ENCODE measurements around the gene TMEM141. TPM values are rescaled to one million over a fixed set of nuclear protein-coding genes. Genes with fewer than 3 reads are reported as not detected.

Gene TMEM141
- total and polyA plus RNA-seq, 9 donors = 23.4 to 115 (median 64.8) TPM

DNA sequence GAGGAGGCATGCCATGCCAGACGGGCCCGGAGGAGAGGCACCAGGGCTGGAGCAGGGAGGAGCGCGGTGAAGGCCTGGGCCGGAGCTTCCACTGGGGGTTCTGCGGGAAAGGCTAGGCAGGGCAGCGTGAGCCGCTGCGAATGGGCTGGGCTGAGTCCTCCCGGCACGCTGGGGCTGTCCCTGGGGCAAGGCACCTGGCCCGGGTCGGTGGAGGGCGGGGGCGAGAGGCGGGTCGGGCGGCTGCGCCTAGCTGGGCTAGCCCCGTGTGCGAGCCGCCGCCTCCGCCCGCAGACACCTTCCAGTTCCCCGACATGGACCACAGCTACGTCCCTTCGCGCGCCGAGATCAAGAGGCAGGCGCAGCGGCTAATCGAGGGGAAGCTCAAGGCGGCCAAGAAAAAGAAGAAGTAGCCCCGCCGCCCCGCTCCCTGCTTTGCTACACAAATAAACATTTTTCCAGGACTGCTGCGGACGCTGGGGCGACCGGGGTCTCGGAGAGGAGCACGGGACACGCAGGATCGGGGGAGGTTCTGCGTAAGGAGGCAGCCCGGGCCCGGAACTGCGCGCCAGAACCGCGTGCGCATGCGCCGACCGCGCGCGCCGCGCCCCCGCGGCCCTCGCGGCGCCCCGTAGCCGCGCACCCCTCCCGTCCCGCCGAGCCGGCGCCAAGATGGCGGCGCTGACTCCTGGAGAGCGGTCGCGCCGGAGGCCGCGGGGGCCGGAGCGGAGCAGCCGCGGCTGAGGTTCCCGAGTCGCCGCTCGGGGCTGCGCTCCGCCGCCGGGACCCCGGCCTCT, 16.3 kb downstream of the TMEM141 start, which contains the start of gene RABL6:
RABL6 (plus strand) TSS at position 668 of the 794 bp plus-strand sequence. CDS start 249 bp downstream, outside the sequence.
- peak within 1 kb of the TSS; percentile 76 to 79 for H3K27ac ChIP-seq
- no peaks in the 10 kb centered on the region for H3K36me3 ChIP-seq
- TF ChIP-seq EP300 (IDR thresholded peaks at IDR 0.05) (no peak), POLR2A (IDR thresholded peaks at IDR 0.05) (peak; percentile 66)
- TF ChIP-seq, protein P1, sequence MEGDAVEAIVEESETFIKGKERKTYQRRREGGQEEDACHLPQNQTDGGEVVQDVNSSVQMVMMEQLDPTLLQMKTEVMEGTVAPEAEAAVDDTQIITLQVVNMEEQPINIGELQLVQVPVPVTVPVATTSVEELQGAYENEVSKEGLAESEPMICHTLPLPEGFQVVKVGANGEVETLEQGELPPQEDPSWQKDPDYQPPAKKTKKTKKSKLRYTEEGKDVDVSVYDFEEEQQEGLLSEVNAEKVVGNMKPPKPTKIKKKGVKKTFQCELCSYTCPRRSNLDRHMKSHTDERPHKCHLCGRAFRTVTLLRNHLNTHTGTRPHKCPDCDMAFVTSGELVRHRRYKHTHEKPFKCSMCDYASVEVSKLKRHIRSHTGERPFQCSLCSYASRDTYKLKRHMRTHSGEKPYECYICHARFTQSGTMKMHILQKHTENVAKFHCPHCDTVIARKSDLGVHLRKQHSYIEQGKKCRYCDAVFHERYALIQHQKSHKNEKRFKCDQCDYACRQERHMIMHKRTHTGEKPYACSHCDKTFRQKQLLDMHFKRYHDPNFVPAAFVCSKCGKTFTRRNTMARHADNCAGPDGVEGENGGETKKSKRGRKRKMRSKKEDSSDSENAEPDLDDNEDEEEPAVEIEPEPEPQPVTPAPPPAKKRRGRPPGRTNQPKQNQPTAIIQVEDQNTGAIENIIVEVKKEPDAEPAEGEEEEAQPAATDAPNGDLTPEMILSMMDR (IDR thresholded peaks at IDR 0.05) = no peak
- no peaks in the 10 kb centered on the region for H3K27me3 ChIP-seq
- H3K9me3 ChIP-seq = no peaks in the 10 kb centered on the region
- DNase-seq = peak; percentile 76 to 89 (median 83)
- intact Hi-C loops (cut with DNase I) = no loop called here
- WGBS, 3 donors = 0 to 1% (median 1%) methylated on average over 37 to 96 of the region's 96 CpGs
- H3K4me1 ChIP-seq (ENCODE audit: insufficient read depth) = peaks cover 3% of the 10 kb centered on the region
- H3K4me3 ChIP-seq = peak within 1 kb of the TSS; percentile 94

DNA sequence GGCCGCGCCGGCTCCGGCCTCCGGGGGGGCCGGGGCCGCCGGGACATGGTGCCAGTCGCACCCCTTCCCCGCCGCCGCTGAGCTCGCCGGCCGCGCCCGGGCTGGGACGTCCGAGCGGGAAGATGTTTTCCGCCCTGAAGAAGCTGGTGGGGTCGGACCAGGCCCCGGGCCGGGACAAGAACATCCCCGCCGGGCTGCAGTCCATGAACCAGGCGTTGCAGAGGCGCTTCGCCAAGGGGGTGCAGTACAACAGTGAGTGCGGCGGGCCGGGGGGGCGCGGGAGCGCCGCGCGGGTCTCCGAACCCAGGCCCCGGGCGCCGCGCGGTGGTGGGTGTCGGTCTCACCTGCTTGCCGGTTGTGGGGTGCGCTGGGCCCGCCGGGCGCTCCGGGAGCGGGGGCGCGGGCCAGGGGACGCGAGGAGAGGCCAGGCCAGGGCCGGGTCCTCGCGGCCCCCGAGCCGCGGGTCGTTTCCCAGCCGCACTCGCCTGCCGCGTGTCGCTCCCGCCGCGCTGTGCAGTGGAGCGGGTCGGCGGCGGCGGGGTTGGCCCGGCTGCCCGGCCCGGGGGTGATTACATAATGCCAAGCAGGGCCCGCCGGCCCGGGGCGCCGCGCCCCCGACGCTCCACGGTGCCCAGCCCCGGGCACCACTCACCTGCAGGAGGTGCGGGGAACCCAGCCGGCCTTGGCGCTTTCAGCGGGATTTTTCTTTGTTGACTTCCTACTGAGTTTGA, 17.1 kb downstream of the TMEM141 start:
- intact Hi-C loops (cut with DNase I) = no loop called here
- no peak for TF ChIP-seq EP300 (IDR thresholded peaks at IDR 0.05)
- no peak for TF ChIP-seq POLR2A (IDR thresholded peaks at IDR 0.05)
- TF ChIP-seq, protein P1 (IDR thresholded peaks at IDR 0.05) = no peak
- Histone ChIP-seq H3K27me3 (no peaks in the 10 kb centered on the region), H3K4me1 (ENCODE audit: insufficient read depth) (peaks cover 3% of the 10 kb centered on the region), H3K27ac (peak overlapping the region; percentile 16 to 76), H3K9me3 (no peaks in the 10 kb centered on the region), H3K36me3 (no peaks in the 10 kb centered on the region), H3K4me3 (peak overlapping the region; percentile 94)
- DNase-seq = peak in 3 of 5 donors; percentile 53 to 74 (median 70)
- 0 to 1% (median 0%) methylated on average over 47 to 93 of the region's 93 CpGs for WGBS, 3 donors

DNA sequence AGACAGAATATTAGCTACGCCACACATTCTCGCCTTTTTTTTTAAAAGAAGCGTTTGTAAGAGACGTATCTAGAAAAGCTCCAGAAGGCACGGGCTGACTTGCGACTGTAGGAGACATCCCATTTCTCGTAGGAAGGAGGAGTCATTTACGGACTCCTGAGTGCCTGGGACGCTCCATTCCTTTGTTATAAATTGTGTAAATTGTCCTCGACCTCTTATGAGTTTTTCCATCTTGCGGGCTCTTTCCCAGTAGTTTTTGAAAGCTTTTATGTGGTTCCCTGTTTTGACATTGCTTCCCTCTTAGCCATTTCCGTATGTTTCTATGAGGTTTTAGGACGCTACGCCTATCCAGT, 17.6 kb downstream of the TMEM141 start:
- WGBS, 3 donors = 1 to 3% (median 2%) methylated on average over 14 of the region's 14 CpGs
- no peaks in the 10 kb centered on the region for H3K27me3 ChIP-seq
- intact Hi-C loops (cut with DNase I) = no loop called here
- TF ChIP-seq POLR2A (IDR thresholded peaks at IDR 0.05) = no peak
- no peak for TF ChIP-seq EP300 (IDR thresholded peaks at IDR 0.05)
- TF ChIP-seq, protein P1 (IDR thresholded peaks at IDR 0.05) = no peak
- peak overlapping the region; percentile 94 for H3K4me3 ChIP-seq
- no peak overlapping the region for H3K27ac ChIP-seq
- no peaks in the 10 kb centered on the region for H3K36me3 ChIP-seq
- H3K4me1 ChIP-seq (ENCODE audit: insufficient read depth) = peaks cover 3% of the 10 kb centered on the region
- H3K9me3 ChIP-seq = no peaks in the 10 kb centered on the region
- no peak for DNase-seq

DNA sequence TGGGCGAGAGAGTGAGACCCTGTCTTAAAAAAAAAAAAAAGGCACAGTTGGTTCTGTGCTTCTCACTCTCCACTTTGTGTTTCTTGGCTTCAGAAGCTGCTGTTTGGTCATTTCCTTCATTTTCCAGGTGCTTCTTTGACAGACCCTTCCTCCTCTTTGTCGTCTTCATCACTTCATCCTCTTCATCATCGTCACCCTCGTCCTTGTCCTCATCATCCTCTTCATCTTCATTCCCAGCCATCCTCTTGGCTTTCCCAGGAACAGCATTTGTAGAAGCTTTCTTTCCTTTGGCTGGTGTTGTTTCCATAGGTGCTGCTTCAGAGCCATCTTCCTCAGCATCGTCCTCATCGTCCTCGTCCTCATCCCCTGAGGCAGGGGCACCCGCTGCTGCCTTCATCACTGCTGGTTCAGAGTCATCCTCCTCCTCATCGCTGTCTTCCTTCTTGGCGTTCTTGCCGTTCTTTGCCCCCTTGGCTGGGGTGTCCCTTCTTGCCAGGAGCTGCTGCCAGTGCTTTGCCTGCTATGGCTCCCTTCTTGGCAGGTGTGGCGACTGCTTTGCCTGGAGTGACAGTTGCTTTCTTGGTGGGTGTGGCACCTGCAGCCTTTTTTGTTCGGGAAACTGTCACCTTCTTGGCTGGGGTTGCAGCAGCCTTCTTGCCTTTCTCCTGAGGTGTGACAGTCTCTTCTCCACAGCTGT, 23.7 kb downstream of the TMEM141 start:
- Histone ChIP-seq H3K9me3 (no peaks in the 10 kb centered on the region), H3K27me3 (no peaks in the 10 kb centered on the region), H3K36me3 (no peaks in the 10 kb centered on the region), H3K4me3 (no peak overlapping the region), H3K27ac (no peak overlapping the region), H3K4me1 (ENCODE audit: insufficient read depth) (no peaks in the 10 kb centered on the region)
- intact Hi-C loops (cut with DNase I) = no loop called here
- 90 to 92% (median 90%) methylated on average over 13 of the region's 13 CpGs for WGBS, 3 donors
- DNase-seq = no peak
- TF ChIP-seq POLR2A (IDR thresholded peaks at IDR 0.05) (no peak), EP300 (IDR thresholded peaks at IDR 0.05) (no peak)
- TF ChIP-seq, protein P1 (IDR thresholded peaks at IDR 0.05) = no peak
